K562 (cell line): Measurements from ENCODE around the gene NRDE2.

Experiments
- CHD1 ChIP-seq: fragments of 200-600 bp; sonication (generic); IDR thresholded peaks from one replicate; pipeline ENCODE4 v1.6.1; 2012; ENCODE audit warnings: mild to moderate bottlenecking, moderate library complexity, low read length, inconsistent platforms
- EP300 ChIP-seq: IDR thresholded peaks from 2 replicates; pipeline ENCODE4 v1.6.1; 2012; ENCODE audit warnings: low read length, improper control_type of control experiment
- KAT7 ChIP-seq: sonication (generic); formaldehyde crosslinking; IDR thresholded peaks from 2 replicates; pipeline ENCODE4 v1.8.0; 2022; ENCODE audit warnings: missing genetic modification reagents, mild to moderate bottlenecking, borderline replicate concordance
- POLR2A ChIP-seq: fragments of 450-650 bp; conservative IDR thresholded peaks from 2 replicates; pipeline ENCODE4 v1.6.1; 2016
- RAD21 ChIP-seq, 2 experiments: fragments of 250-450 bp in 1 of 2; fragments of 450-650 bp in 1 of 2; sonication (Bioruptor Pico) in 1 of 2; formaldehyde crosslinking in 1 of 2; IDR thresholded peaks in 1 of 2; conservative IDR thresholded peaks in 1 of 2; 2 replicates each; pipeline versions ENCODE4 v1.4.0 to v1.8.0; 2020 to 2022; ENCODE audit warnings: mild to moderate bottlenecking in 2 of 2, moderate library complexity in 1 of 2
- TF ChIP-seq, protein P1 (sequence below): conservative IDR thresholded peaks from 2 replicates; pipeline ENCODE4 v1.6.1; 2011; ENCODE audit warnings: low read depth, mild to moderate bottlenecking, low read length; ENCODE audit not compliant: control insufficient read depth
- TF ChIP-seq, protein P2 (sequence below): sonication (generic); formaldehyde crosslinking; IDR thresholded peaks from 2 replicates; pipeline ENCODE4 v1.8.1; 2022; ENCODE audit warnings: missing genetic modification reagents

DNA sequence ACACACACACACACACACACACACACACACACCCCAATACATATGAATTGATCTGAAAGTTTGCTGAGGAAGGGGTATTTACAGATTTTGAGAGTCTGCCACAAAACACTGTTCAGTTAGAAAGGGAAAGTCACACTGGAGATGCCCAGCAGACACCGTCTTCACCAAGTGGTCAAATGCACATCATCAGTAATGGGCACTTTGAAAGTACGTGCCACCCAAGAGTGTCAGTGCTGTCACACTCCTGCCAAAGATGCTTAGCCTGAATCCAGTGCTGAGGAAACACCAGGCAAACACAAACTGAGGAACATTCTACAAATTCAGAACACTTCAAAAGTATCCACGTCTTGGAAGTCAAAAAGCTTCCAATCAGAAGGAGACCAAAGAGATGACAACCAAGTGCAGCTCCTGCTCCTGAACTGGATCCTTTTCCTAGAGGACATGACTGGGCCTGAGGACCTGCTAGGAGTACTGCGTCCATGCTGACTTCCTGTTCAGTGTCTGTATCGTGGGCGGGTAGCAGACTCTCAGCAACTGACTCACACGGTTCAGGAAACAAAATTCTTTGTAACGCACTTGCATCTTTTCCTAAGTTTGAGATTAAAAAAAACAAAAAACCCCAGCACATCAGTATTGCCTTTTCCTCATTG lies 56.8 kb downstream of the NRDE2 start:
- TF ChIP-seq KAT7 (CRISPR knock-in tag) (no peak), POLR2A (no peak), CHD1 (no peak), RAD21 (CRISPR knock-in tag; conservative IDR thresholded peaks at IDR 0.05 in 1 of 2, IDR thresholded peaks at IDR 0.05 in 1 of 2) (no peak), EP300 (no peak)
- TF ChIP-seq, protein P1, sequence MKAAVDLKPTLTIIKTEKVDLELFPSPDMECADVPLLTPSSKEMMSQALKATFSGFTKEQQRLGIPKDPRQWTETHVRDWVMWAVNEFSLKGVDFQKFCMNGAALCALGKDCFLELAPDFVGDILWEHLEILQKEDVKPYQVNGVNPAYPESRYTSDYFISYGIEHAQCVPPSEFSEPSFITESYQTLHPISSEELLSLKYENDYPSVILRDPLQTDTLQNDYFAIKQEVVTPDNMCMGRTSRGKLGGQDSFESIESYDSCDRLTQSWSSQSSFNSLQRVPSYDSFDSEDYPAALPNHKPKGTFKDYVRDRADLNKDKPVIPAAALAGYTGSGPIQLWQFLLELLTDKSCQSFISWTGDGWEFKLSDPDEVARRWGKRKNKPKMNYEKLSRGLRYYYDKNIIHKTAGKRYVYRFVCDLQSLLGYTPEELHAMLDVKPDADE, result no peak
- TF ChIP-seq, protein P2, sequence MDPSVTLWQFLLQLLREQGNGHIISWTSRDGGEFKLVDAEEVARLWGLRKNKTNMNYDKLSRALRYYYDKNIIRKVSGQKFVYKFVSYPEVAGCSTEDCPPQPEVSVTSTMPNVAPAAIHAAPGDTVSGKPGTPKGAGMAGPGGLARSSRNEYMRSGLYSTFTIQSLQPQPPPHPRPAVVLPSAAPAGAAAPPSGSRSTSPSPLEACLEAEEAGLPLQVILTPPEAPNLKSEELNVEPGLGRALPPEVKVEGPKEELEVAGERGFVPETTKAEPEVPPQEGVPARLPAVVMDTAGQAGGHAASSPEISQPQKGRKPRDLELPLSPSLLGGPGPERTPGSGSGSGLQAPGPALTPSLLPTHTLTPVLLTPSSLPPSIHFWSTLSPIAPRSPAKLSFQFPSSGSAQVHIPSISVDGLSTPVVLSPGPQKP (CRISPR knock-in tag), result no peak
